IMR-90 (cell line): ENCODE results near the gene SOX1. TPM values are rescaled to one million over a fixed set of nuclear protein-coding genes. Genes with fewer than 3 reads are reported as not detected.

Source experiments
- microRNA-seq, 2 experiments: library from miRNA; stranded (forward) in 1 of 2; unstranded in 1 of 2; fragments of 10-50 nt in 1 of 2; fragments of <30 nt in 1 of 2; gene quantifications in 1 of 2; microRNA quantifications in 1 of 2; one replicate each; pipeline versions ENCODE3 to v1.1.0; 2013 to 2020; ENCODE audit not compliant: insufficient read depth in 1 of 2, insufficient read length in 1 of 2, unreplicated experiment in 1 of 2
- polyA plus RNA-seq, 3 experiments: library from polyadenylated mRNA; depleted of rRNA; stranded (reverse); fragments of >200 nt; gene quantifications; 2 replicates each; pipeline ENCODE4 v1.2.3, GENCODE V29; 2012; ENCODE audit warnings: low replicate concordance in 1 of 3
- small RNA-seq, 5 experiments: library from RNA; depleted of rRNA; stranded (forward); fragments of <200 nt; gene quantifications; one replicate each; pipeline ENCODE3, GENCODE V24; 2012
- total RNA-seq: library from RNA; depleted of rRNA; stranded (reverse); fragments of >200 nt; gene quantifications from 2 replicates; pipeline ENCODE4 v1.2.3, GENCODE V29; 2012

Gene SOX1
- total and polyA plus RNA-seq, 2 of the 4 experiments (the other 2 are of a cell fraction): not detected

Small RNAs within 50 kb of the gene (microRNA-seq; reads per million reads assigned to microRNA genes)
- gene RF00287 (ENCODE audit: insufficient read depth, insufficient read length): 13.4 reads per million, percentile 33 among the genes with 10 or more reads in this experiment

Small RNAs within 50 kb of the gene (small RNA-seq; reads per million reads assigned to genes)
- gene RF00287: 0 to 0.93 (median 0.89) reads per million in 5 experiments
